OCI-LY1 (cell line): ENCODE data around the gene PPIL3.

Experiments used
- H2AFZ ChIP-seq: fragments of 200-600 bp; sonication (generic), shearing (Covaris generic); 2 replicates; pipeline ENCODE4 v1.6.0; 2014; ENCODE audit warnings: antibody characterized with exemption, mild to moderate bottlenecking, low read length
- H3F3A ChIP-seq: fragments of 200-600 bp; sonication (generic), shearing (Covaris generic); 2 replicates; pipeline ENCODE4 v1.6.0; 2014; ENCODE audit warnings: mild to moderate bottlenecking, antibody characterized with exemption, low read length, moderate library complexity; ENCODE audit not compliant: insufficient read depth
- H3K27ac ChIP-seq: fragments of 200-600 bp; sonication (generic); 2 replicates; pipeline ENCODE4 v1.5.1; 2014; ENCODE audit warnings: low read length, mixed run types, mild to moderate bottlenecking, low read depth; ENCODE audit not compliant: poor library complexity, severe bottlenecking
- H3K27me3 ChIP-seq: fragments of 200-600 bp; sonication (generic); 2 replicates; pipeline ENCODE4 v1.6.0; 2014; ENCODE audit warnings: antibody characterized with exemption, mild to moderate bottlenecking, low read length, moderate library complexity; ENCODE audit not compliant: insufficient read depth
- H3K36me3 ChIP-seq: fragments of 200-600 bp; sonication (generic); 2 replicates; pipeline ENCODE4 v1.6.1; 2014; ENCODE audit warnings: mild to moderate bottlenecking, antibody characterized with exemption, low read length, moderate library complexity, mixed read lengths; ENCODE audit not compliant: insufficient read depth
- H3K4me1 ChIP-seq: fragments of 200-600 bp; sonication (generic); 2 replicates; pipeline ENCODE4 v1.5.1; 2014; ENCODE audit warnings: mild to moderate bottlenecking, low read length, moderate library complexity; ENCODE audit not compliant: insufficient read depth, severe bottlenecking
- H3K4me2 ChIP-seq: fragments of 200-600 bp; sonication (generic), shearing (Covaris generic); 2 replicates; pipeline ENCODE4 v1.6.1; 2014; ENCODE audit warnings: low read length
- H3K4me3 ChIP-seq: fragments of 200-600 bp; sonication (generic); 2 replicates; pipeline ENCODE4 v1.5.1; 2014; ENCODE audit warnings: low read length, low read depth, mild to moderate bottlenecking, mixed read lengths; ENCODE audit not compliant: poor library complexity, severe bottlenecking
- H3K79me2 ChIP-seq: fragments of 200-600 bp; shearing (Covaris generic); 2 replicates; pipeline ENCODE4 v1.6.1; 2016; ENCODE audit warnings: mixed run types, low read length, mixed read lengths; ENCODE audit not compliant: insufficient read depth
- H3K9ac ChIP-seq: fragments of 200-600 bp; sonication (generic), shearing (Covaris generic); 2 replicates; pipeline ENCODE4 v1.6.1; 2014; ENCODE audit warnings: mild to moderate bottlenecking, low read length, mixed read lengths
- H3K9me2 ChIP-seq: fragments of 200-600 bp; sonication (generic), shearing (Covaris generic); 2 replicates; pipeline ENCODE4 v1.6.1; 2014; ENCODE audit warnings: low read depth, mild to moderate bottlenecking, low read length, mixed read lengths
- H3K9me3 ChIP-seq: fragments of 200-600 bp; shearing (Covaris generic); 2 replicates; pipeline ENCODE4 v1.6.1; 2014; ENCODE audit warnings: low read length, mixed read lengths
- H4K20me1 ChIP-seq: fragments of 200-600 bp; sonication (generic), shearing (Covaris generic); 2 replicates; pipeline ENCODE4 v1.6.0; 2016; ENCODE audit warnings: mild to moderate bottlenecking, low read length; ENCODE audit not compliant: insufficient read depth
- EZH2 ChIP-seq: fragments of 200-600 bp; sonication (generic), shearing (Covaris generic); IDR thresholded peaks from 2 replicates; pipeline ENCODE4 v1.8.0; 2017; ENCODE audit warnings: borderline replicate concordance, mixed run types, mild to moderate bottlenecking, antibody characterized with exemption, low read length, moderate library complexity, mixed read lengths
- TF ChIP-seq, protein P1 (sequence below): fragments of 200-600 bp; sonication (generic), shearing (Covaris generic); IDR thresholded peaks from 2 replicates; pipeline ENCODE4 v1.5.1; 2017; ENCODE audit warnings: mild to moderate bottlenecking, antibody characterized with exemption, low read length, moderate library complexity, mixed read lengths

The PPIL3 gene

GRCh38 chr2:200843993-200844948, 44.6 kb downstream of the PPIL3 start:
- Histone ChIP-seq H3K36me3 (no peaks in the 10 kb centered on the region), H3K27me3 (no peaks in the 10 kb centered on the region), H3K4me3 (no peak overlapping the region), H4K20me1 (no peaks in the 10 kb centered on the region), H3K79me2 (no peaks in the 10 kb centered on the region), H3K9ac (no peak overlapping the region), H3K27ac (no peak overlapping the region), H3K9me3 (no peaks in the 10 kb centered on the region), H3K4me1 (no peaks in the 10 kb centered on the region), H2AFZ (no peak overlapping the region), H3K4me2 (no peak overlapping the region), H3F3A (no peaks in the 10 kb centered on the region), H3K9me2 (no peaks in the 10 kb centered on the region)
- TF ChIP-seq, protein P1, sequence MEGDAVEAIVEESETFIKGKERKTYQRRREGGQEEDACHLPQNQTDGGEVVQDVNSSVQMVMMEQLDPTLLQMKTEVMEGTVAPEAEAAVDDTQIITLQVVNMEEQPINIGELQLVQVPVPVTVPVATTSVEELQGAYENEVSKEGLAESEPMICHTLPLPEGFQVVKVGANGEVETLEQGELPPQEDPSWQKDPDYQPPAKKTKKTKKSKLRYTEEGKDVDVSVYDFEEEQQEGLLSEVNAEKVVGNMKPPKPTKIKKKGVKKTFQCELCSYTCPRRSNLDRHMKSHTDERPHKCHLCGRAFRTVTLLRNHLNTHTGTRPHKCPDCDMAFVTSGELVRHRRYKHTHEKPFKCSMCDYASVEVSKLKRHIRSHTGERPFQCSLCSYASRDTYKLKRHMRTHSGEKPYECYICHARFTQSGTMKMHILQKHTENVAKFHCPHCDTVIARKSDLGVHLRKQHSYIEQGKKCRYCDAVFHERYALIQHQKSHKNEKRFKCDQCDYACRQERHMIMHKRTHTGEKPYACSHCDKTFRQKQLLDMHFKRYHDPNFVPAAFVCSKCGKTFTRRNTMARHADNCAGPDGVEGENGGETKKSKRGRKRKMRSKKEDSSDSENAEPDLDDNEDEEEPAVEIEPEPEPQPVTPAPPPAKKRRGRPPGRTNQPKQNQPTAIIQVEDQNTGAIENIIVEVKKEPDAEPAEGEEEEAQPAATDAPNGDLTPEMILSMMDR = no peak
- no peak for TF ChIP-seq EZH2

DNA sequence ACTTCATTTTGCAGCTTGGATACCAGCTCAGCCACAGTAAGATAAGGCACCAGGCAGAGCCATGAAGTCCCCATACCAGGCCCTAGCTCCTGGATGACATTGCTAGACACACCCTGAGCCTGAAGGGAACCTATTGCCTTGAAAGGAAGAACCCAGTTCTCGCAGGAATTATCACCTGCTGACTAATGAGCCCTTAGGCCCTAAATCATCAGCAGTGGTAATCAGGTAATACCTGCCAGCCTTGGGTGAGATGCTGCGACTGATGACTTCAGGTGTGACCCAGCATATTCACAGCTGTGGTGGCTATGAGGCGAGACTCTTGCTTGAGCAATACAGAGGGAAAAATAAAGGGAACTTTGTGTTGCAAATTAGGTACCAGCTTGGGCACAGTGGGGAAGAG, 49.4 kb downstream of the PPIL3 start:
- Histone ChIP-seq H3K27me3 (no peaks in the 10 kb centered on the region), H3K27ac (no peak overlapping the region), H3K4me3 (no peak overlapping the region), H3K9me2 (no peaks in the 10 kb centered on the region), H3K9me3 (peaks cover 10% of the 10 kb centered on the region; the same call in 1 of the 2 replicates), H2AFZ (no peak overlapping the region), H3F3A (no peaks in the 10 kb centered on the region), H3K4me2 (no peak overlapping the region), H3K36me3 (no peaks in the 10 kb centered on the region), H4K20me1 (no peaks in the 10 kb centered on the region), H3K9ac (no peak overlapping the region), H3K4me1 (no peaks in the 10 kb centered on the region), H3K79me2 (no peaks in the 10 kb centered on the region)
- TF ChIP-seq, protein P1 = no peak
- no peak for TF ChIP-seq EZH2

DNA sequence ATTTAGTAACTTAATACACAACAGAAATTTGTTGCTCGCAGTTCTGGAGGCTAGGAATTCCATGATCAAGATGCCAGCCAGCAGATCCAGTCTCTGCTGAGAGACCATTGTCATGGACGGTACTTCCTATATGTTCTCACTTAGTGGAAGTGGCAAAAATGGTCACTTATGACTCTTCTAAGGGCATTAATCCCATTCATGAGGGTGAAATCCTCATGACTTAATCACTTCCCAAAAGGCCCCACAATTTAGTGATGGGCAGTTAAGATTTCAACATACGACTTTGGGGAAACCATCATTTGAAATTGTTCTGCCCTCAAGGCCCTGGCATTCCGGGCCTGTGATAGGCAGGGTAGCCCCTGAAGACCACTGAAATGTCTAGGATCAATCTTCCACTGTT, 54.2 kb downstream of the PPIL3 start:
- Histone ChIP-seq H3K4me1 (no peaks in the 10 kb centered on the region), H3K9ac (no peak overlapping the region), H3K27me3 (no peaks in the 10 kb centered on the region), H3F3A (no peaks in the 10 kb centered on the region), H3K79me2 (no peaks in the 10 kb centered on the region), H4K20me1 (no peaks in the 10 kb centered on the region), H3K36me3 (no peaks in the 10 kb centered on the region), H3K27ac (no peak overlapping the region), H3K4me2 (no peak overlapping the region), H3K4me3 (no peak overlapping the region), H3K9me2 (no peaks in the 10 kb centered on the region), H3K9me3 (peaks cover 10% of the 10 kb centered on the region; the same call in 1 of the 2 replicates), H2AFZ (no peak overlapping the region)
- no peak for TF ChIP-seq EZH2
- TF ChIP-seq, protein P1 = no peak
